Upper lobe of left lung (tissue), 6 donors: ENCODE measurements around the gene TNS4. TPM values are rescaled to one million over a fixed set of nuclear protein-coding genes. Genes with fewer than 3 reads are reported as not detected.
A peak's percentile ranks its signal among the peaks of the same experiment; 100 is the strongest.

Experiments used
- ATAC-seq, 2 donors: fragments of 200-7000 bp; cut with Tn5 transposase; one replicate each; pipeline ENCODE4 v1.9.1; 2022; ENCODE audit warnings: mild to moderate bottlenecking in 2 of 2, moderate library complexity in 2 of 2; ENCODE audit not compliant: low FRiP score in 2 of 2
- DNase-seq, 2 donors: peaks; one replicate each; pipeline ENCODE4 v3.0.0-alpha.2; 2019 to 2020
- H3K27ac ChIP-seq, 4 donors: fragments of 200-600 bp; sonication (generic); one replicate each; pipeline ENCODE4 v1.5.1; 2016 to 2019
- H3K27me3 ChIP-seq, 4 donors: fragments of 200-600 bp; sonication (generic); one replicate each; pipeline ENCODE4 v1.5.1; 2017 to 2019
- H3K36me3 ChIP-seq, 4 donors: fragments of 200-600 bp; sonication (generic); one replicate each; pipeline ENCODE4 v1.5.1; 2016 to 2019
- H3K4me1 ChIP-seq, 4 donors: fragments of 200-600 bp; sonication (generic); one replicate each; pipeline ENCODE4 v1.5.1; 2018 to 2019
- H3K4me3 ChIP-seq, 4 donors: fragments of 200-600 bp; sonication (generic); one replicate each; pipeline ENCODE4 v1.5.1; 2017 to 2019; ENCODE audit warnings: mild to moderate bottlenecking in 2 of 4, moderate library complexity in 1 of 4
- H3K9me3 ChIP-seq, 4 donors: fragments of 200-600 bp; sonication (generic); one replicate each; pipeline ENCODE4 v1.5.1; 2018 to 2019
- CTCF ChIP-seq, 6 experiments: fragments of 450-650 bp in 4 of 6; fragments of 200-600 bp in 2 of 6; sonication (generic) in 2 of 6; IDR thresholded peaks; one replicate each; pipeline ENCODE4 v1.5.1; 2016 to 2019; ENCODE audit warnings: antibody characterized with exemption in 6 of 6
- EP300 ChIP-seq, 4 donors: sonication (generic); formaldehyde crosslinking; IDR thresholded peaks; one replicate each; pipeline ENCODE4 v1.5.1; 2017; ENCODE audit warnings: antibody characterized with exemption in 4 of 4, control low read depth in 2 of 4
- POLR2A ChIP-seq, 4 donors: fragments of 450-650 bp; IDR thresholded peaks; one replicate each; pipeline ENCODE4 v1.5.1; 2016 to 2017; ENCODE audit warnings: antibody characterized with exemption in 4 of 4, mild to moderate bottlenecking in 2 of 4
- POLR2AphosphoS5 ChIP-seq, 2 donors: sonication (generic); formaldehyde crosslinking; IDR thresholded peaks; one replicate each; pipeline ENCODE4 v1.5.1; 2017; ENCODE audit warnings: antibody characterized with exemption in 2 of 2
- WGBS, 2 donors: methylation state at CpG; one replicate each; pipeline ENCODE4 v1.1.5; 2017 to 2018; 5-methylcytosine and 5-hydroxymethylcytosine counted together
- total RNA-seq, 6 donors: library from RNA; depleted of rRNA in 4 of 6; stranded (reverse); fragments of >200 nt in 4 of 6; gene quantifications; one replicate each; pipeline versions ENCODE4 v1.1.0 to v1.2.1, GENCODE V29; 2016 to 2021
- donor health status: DM: no; HTN: no; CAD: no; lungs with moderate emphysema.
- donor health status: DM: no; HTN: yes; CAD: no; lungs with severe emphysema.

The TNS4 gene
- total RNA-seq, 6 donors from 2014 or later: 0.54 to 5.1 (median 1.1) TPM; not detected in 1

- Histone ChIP-seq H3K27me3 (no peaks in the 10 kb centered on the region), H3K36me3 (no peaks in the 10 kb centered on the region), H3K9me3 (no peaks in the 10 kb centered on the region), H3K4me3 (no peak overlapping the region), H3K4me1 (peaks cover 4 to 19% (median 11%) of the 10 kb centered on the region in 4 donors), H3K27ac (no peak overlapping the region)
- no peak for DNase-seq
- ATAC-seq: no peak
- TF ChIP-seq EP300 (IDR thresholded peaks at IDR 0.05) (no peak), CTCF (IDR thresholded peaks at IDR 0.05) (no peak), POLR2AphosphoS5 (IDR thresholded peaks at IDR 0.05) (no peak), POLR2A (IDR thresholded peaks at IDR 0.05) (no peak)
- WGBS, 2 donors: 94 to 96% methylated on average over 3 of the region's 3 CpGs
Observed at GRCh38 chr17:40472733-40473452, 28.5 kb downstream of the TNS4 start.

- Histone ChIP-seq H3K4me3 (no peak overlapping the region), H3K27ac (no peak overlapping the region), H3K36me3 (no peaks in the 10 kb centered on the region), H3K4me1 (peaks cover 4 to 19% (median 11%) of the 10 kb centered on the region in 4 donors), H3K27me3 (no peaks in the 10 kb centered on the region), H3K9me3 (no peaks in the 10 kb centered on the region)
- ATAC-seq (no peak), DNase-seq (no peak)
- WGBS, 2 donors: 93 to 94% methylated on average over 6 of the region's 6 CpGs
- TF ChIP-seq POLR2A (IDR thresholded peaks at IDR 0.05) (no peak), CTCF (IDR thresholded peaks at IDR 0.05) (no peak), POLR2AphosphoS5 (IDR thresholded peaks at IDR 0.05) (no peak), EP300 (IDR thresholded peaks at IDR 0.05) (no peak)
Observed at GRCh38 chr17:40471846-40472732, 29.3 kb downstream of the TNS4 start.

GRCh38 chr17:40470932-40471828, 30.2 kb downstream of the TNS4 start:
- WGBS, 2 donors: 79 to 84% methylated on average over 17 of the region's 17 CpGs
- H3K4me3 ChIP-seq: no peak overlapping the region
- peak; percentile 14 to 50 for ATAC-seq
- DNase-seq: no peak
- H3K27me3 ChIP-seq: no peaks in the 10 kb centered on the region
- peaks cover 4 to 15% (median 10%) of the 10 kb centered on the region in 4 donors for H3K4me1 ChIP-seq
- H3K27ac ChIP-seq: no peak overlapping the region
- no peaks in the 10 kb centered on the region for H3K36me3 ChIP-seq
- TF ChIP-seq POLR2AphosphoS5 (IDR thresholded peaks at IDR 0.05) (no peak), POLR2A (IDR thresholded peaks at IDR 0.05) (no peak), CTCF (IDR thresholded peaks at IDR 0.05) (no peak), EP300 (IDR thresholded peaks at IDR 0.05) (no peak)
- no peaks in the 10 kb centered on the region for H3K9me3 ChIP-seq

GRCh38 chr17:40469805-40470675, 31.4 kb downstream of the TNS4 start:
- TF ChIP-seq POLR2A (IDR thresholded peaks at IDR 0.05) (no peak), EP300 (IDR thresholded peaks at IDR 0.05) (no peak), CTCF (IDR thresholded peaks at IDR 0.05) (no peak), POLR2AphosphoS5 (IDR thresholded peaks at IDR 0.05) (no peak)
- Histone ChIP-seq H3K27ac (no peak overlapping the region), H3K9me3 (no peaks in the 10 kb centered on the region), H3K4me1 (peaks cover 0 to 6% (median 3%) of the 10 kb centered on the region in 4 donors), H3K36me3 (no peaks in the 10 kb centered on the region), H3K27me3 (no peaks in the 10 kb centered on the region), H3K4me3 (no peak overlapping the region)
- WGBS, 2 donors: 88% methylated on average over 4 of the region's 4 CpGs
- DNase-seq: no peak
- no peak for ATAC-seq
